Skeletal muscle tissue (tissue), 4 donors: ENCODE results near the gene SGCB. TPM values are rescaled to one million over a fixed set of nuclear protein-coding genes. Genes with fewer than 3 reads are reported as not detected.

ENCODE experiments used
- H3K27ac ChIP-seq: one replicate; pipeline ENCODE4 v1.7.0; 2013; ENCODE audit warnings: mild to moderate bottlenecking, low read depth, low read length, inconsistent platforms
- H3K27me3 ChIP-seq, 3 donors: one replicate each; pipeline ENCODE4 v1.7.0; 2013; ENCODE audit warnings: low read length in 3 of 3; ENCODE audit not compliant: control insufficient read depth in 3 of 3, insufficient read depth in 3 of 3
- H3K36me3 ChIP-seq, 3 donors: one replicate each; pipeline ENCODE4 v1.7.0; 2013; ENCODE audit warnings: low read length in 3 of 3; ENCODE audit not compliant: control insufficient read depth in 3 of 3, insufficient read depth in 3 of 3
- H3K4me1 ChIP-seq, 3 donors: one replicate each; pipeline ENCODE4 v1.7.0; 2013; ENCODE audit warnings: low read length in 3 of 3, mild to moderate bottlenecking in 3 of 3; ENCODE audit not compliant: control insufficient read depth in 3 of 3, insufficient read depth in 3 of 3
- H3K4me3 ChIP-seq, 3 donors: one replicate each; pipeline ENCODE4 v1.7.0; 2013; ENCODE audit warnings: low read length in 3 of 3
- H3K9ac ChIP-seq, 3 donors: one replicate each; pipeline ENCODE4 v1.7.0; 2013; ENCODE audit warnings: low read length in 3 of 3, mild to moderate bottlenecking in 3 of 3, moderate library complexity in 2 of 3, low read depth in 1 of 3
- H3K9me3 ChIP-seq, 3 donors: one replicate each; pipeline ENCODE4 v1.7.0; 2013; ENCODE audit warnings: low read length in 3 of 3; ENCODE audit not compliant: control insufficient read depth in 3 of 3
- total RNA-seq: library from RNA; depleted of rRNA; stranded (reverse); fragments of >200 nt; gene quantifications from one replicate; pipeline ENCODE4 v1.2.3, GENCODE V29; 2014
- donor health status: Osteomylitis.

The SGCB gene
- total RNA-seq, 1 donor from 2014 or later, result 75.7 TPM

- no peak overlapping the region for H3K4me3 ChIP-seq
These were observed 2.9 kb downstream of the SGCB start for GRCh38 chr4:52035190-52035589.

GRCh38 chr4:52032005-52032404, 6.1 kb downstream of the SGCB start:
- Histone ChIP-seq H3K9ac (no peak overlapping the region), H3K4me3 (no peak overlapping the region), H3K4me1 (peaks cover 14 to 25% (median 21%) of the 10 kb centered on the region in 3 donors), H3K27me3 (no peaks in the 10 kb centered on the region), H3K9me3 (no peaks in the 10 kb centered on the region), H3K36me3 (peaks cover 15 to 33% (median 21%) of the 10 kb centered on the region in 3 donors), H3K27ac (no peak overlapping the region)

More at GRCh38 chr4:52035190-52035589, 2.9 kb downstream of the SGCB start:
- Histone ChIP-seq H3K4me1 (peaks cover 16 to 36% (median 23%) of the 10 kb centered on the region in 3 donors), H3K9ac (no peak overlapping the region), H3K27ac (no peak overlapping the region), H3K27me3 (no peaks in the 10 kb centered on the region), H3K36me3 (peaks cover 7 to 15% (median 14%) of the 10 kb centered on the region in 3 donors), H3K9me3 (no peaks in the 10 kb centered on the region)

- Histone ChIP-seq H3K36me3 (peaks cover 18 to 51% (median 35%) of the 10 kb centered on the region in 3 donors), H3K9me3 (no peaks in the 10 kb centered on the region), H3K4me3 (no peak overlapping the region), H3K4me1 (peaks cover 4 to 6% (median 5%) of the 10 kb centered on the region in 3 donors), H3K9ac (no peak overlapping the region), H3K27me3 (no peaks in the 10 kb centered on the region), H3K27ac (no peak overlapping the region)
These were observed 9.1 kb downstream of the SGCB start for GRCh38 chr4:52028970-52029369.

GRCh38 chr4:52019936-52020657, 18.0 kb downstream of the SGCB start, which contains the start of gene LRRC66:
Gene LRRC66 (minus strand): TSS chr4:52020363. CDS start chr4:52017613, 2,750 bp downstream.
- H3K36me3 ChIP-seq, result peaks cover 12 to 42% (median 37%) of the 10 kb centered on the region in 3 donors
- H3K9ac ChIP-seq, result no peak within 1 kb of the TSS
- no peaks in the 10 kb centered on the region for H3K9me3 ChIP-seq
- no peaks in the 10 kb centered on the region for H3K4me1 ChIP-seq
- H3K27me3 ChIP-seq, result no peaks in the 10 kb centered on the region
- no peak within 1 kb of the TSS for H3K4me3 ChIP-seq
- H3K27ac ChIP-seq, result no peak within 1 kb of the TSS

- no peak overlapping the region for H3K4me3 ChIP-seq
- no peaks in the 10 kb centered on the region for H3K27me3 ChIP-seq
- peaks cover 9 to 28% (median 21%) of the 10 kb centered on the region in 3 donors for H3K36me3 ChIP-seq
- H3K9me3 ChIP-seq, result no peaks in the 10 kb centered on the region
- H3K4me1 ChIP-seq, result no peaks in the 10 kb centered on the region
- H3K27ac ChIP-seq, result no peak overlapping the region
- H3K9ac ChIP-seq, result no peak overlapping the region
These were observed 20.3 kb downstream of the SGCB start for GRCh38 chr4:52017814-52018213.

GRCh38 chr4:52016981-52017380, 21.1 kb downstream of the SGCB start:
- no peaks in the 10 kb centered on the region for H3K27me3 ChIP-seq
- no peak overlapping the region for H3K27ac ChIP-seq
- H3K9me3 ChIP-seq, result no peaks in the 10 kb centered on the region
- no peak overlapping the region for H3K4me3 ChIP-seq
- peaks cover 6 to 21% (median 14%) of the 10 kb centered on the region in 3 donors for H3K36me3 ChIP-seq
- H3K4me1 ChIP-seq, result no peaks in the 10 kb centered on the region
- H3K9ac ChIP-seq, result no peak overlapping the region

GRCh38 chr4:52015366-52015765, 22.7 kb downstream of the SGCB start:
- Histone ChIP-seq H3K27ac (no peak overlapping the region), H3K9me3 (no peaks in the 10 kb centered on the region), H3K36me3 (peaks cover 3 to 28% (median 13%) of the 10 kb centered on the region in 3 donors), H3K27me3 (no peaks in the 10 kb centered on the region), H3K9ac (no peak overlapping the region), H3K4me1 (no peaks in the 10 kb centered on the region), H3K4me3 (no peak overlapping the region)

GRCh38 chr4:52014903-52015302, 23.2 kb downstream of the SGCB start:
- no peaks in the 10 kb centered on the region for H3K4me1 ChIP-seq
- peaks cover 0 to 30% (median 11%) of the 10 kb centered on the region in 3 donors for H3K36me3 ChIP-seq

GRCh38 chr4:52012651-52013050, 25.4 kb downstream of the SGCB start:
- H3K4me1 ChIP-seq, result no peaks in the 10 kb centered on the region
- no peak overlapping the region for H3K9ac ChIP-seq
- no peak overlapping the region for H3K4me3 ChIP-seq
- H3K36me3 ChIP-seq, result peaks cover 0 to 27% (median 9%) of the 10 kb centered on the region in 3 donors
- no peak overlapping the region for H3K27ac ChIP-seq
- no peaks in the 10 kb centered on the region for H3K9me3 ChIP-seq
- H3K27me3 ChIP-seq, result no peaks in the 10 kb centered on the region

More at GRCh38 chr4:52014903-52015302, 23.2 kb downstream of the SGCB start:
- no peak overlapping the region for H3K27ac ChIP-seq
- no peaks in the 10 kb centered on the region for H3K9me3 ChIP-seq
- no peak overlapping the region for H3K4me3 ChIP-seq
- H3K27me3 ChIP-seq, result no peaks in the 10 kb centered on the region
- no peak overlapping the region for H3K9ac ChIP-seq

GRCh38 chr4:52010986-52011385, 27.1 kb downstream of the SGCB start:
- Histone ChIP-seq H3K4me3 (no peak overlapping the region), H3K27ac (no peak overlapping the region), H3K9me3 (no peaks in the 10 kb centered on the region), H3K9ac (no peak overlapping the region), H3K4me1 (no peaks in the 10 kb centered on the region), H3K27me3 (no peaks in the 10 kb centered on the region), H3K36me3 (peaks cover 0 to 25% (median 5%) of the 10 kb centered on the region in 3 donors)
